Measurements from ENCODE around the gene THRSP. TPM values are rescaled to one million over a fixed set of nuclear protein-coding genes. Genes with fewer than 3 reads are reported as not detected.

THRSP gene
- total RNA-seq, 2 donors from 2014 or later, result not detected

DNA sequence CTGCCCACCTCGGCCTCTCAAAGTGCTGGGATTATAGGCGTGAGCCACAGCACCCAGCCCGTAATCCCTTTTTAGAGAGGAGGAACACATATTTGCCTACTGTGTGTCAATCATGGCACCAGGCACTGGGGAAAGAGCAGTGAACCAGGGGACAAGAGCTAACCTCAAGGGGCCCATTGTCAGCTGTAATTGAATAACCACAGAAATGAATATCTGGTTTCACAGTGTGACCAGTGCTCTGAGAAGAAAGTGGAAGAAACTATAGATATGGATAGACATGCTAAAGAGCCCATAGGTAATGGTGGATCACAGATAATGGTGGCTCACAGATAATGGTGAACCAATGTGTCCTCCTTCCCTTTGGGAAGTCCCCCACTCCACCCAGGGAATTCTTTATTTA is 32.0 kb upstream of the THRSP start:
- H3K36me3 ChIP-seq (ENCODE audit: control insufficient read depth, insufficient read depth, low read length), result no peaks in the 10 kb centered on the region
- Mint-ChIP-seq H3K27ac (no peak overlapping the region), H3K9me3 (no peaks in the 10 kb centered on the region), H3K36me3 (ENCODE audit: low read depth) (no peaks in the 10 kb centered on the region), H3K27me3 (ENCODE audit: insufficient read depth) (no peaks in the 10 kb centered on the region), H3K4me1 (peaks cover 6% of the 10 kb centered on the region), H3K4me3 (no peak overlapping the region)
- no peak overlapping the region for H3K9ac ChIP-seq (ENCODE audit: extremely low read depth, low read length, poor library complexity, severe bottlenecking)
- H3K9me3 ChIP-seq (ENCODE audit: control insufficient read depth, low read length), result no peaks in the 10 kb centered on the region
- no peak overlapping the region for H3K4me3 ChIP-seq (ENCODE audit: low read length)
- no peak overlapping the region for H3K27ac ChIP-seq (ENCODE audit: low read depth, low read length)
- TF ChIP-seq, protein P1, sequence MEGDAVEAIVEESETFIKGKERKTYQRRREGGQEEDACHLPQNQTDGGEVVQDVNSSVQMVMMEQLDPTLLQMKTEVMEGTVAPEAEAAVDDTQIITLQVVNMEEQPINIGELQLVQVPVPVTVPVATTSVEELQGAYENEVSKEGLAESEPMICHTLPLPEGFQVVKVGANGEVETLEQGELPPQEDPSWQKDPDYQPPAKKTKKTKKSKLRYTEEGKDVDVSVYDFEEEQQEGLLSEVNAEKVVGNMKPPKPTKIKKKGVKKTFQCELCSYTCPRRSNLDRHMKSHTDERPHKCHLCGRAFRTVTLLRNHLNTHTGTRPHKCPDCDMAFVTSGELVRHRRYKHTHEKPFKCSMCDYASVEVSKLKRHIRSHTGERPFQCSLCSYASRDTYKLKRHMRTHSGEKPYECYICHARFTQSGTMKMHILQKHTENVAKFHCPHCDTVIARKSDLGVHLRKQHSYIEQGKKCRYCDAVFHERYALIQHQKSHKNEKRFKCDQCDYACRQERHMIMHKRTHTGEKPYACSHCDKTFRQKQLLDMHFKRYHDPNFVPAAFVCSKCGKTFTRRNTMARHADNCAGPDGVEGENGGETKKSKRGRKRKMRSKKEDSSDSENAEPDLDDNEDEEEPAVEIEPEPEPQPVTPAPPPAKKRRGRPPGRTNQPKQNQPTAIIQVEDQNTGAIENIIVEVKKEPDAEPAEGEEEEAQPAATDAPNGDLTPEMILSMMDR (conservative IDR thresholded peaks at IDR 0.05), result no peak
- no peak for DNase-seq
- no peaks in the 10 kb centered on the region for H3K27me3 ChIP-seq (ENCODE audit: control insufficient read depth, insufficient read depth, low read length, poor library complexity, severe bottlenecking)
- H3K4me1 ChIP-seq (ENCODE audit: control insufficient read depth, insufficient read depth, low read length), result no peaks in the 10 kb centered on the region
- WGBS, 2 experiments (ENCODE audit: insufficient coverage in 1 of 2, insufficient read length in 1 of 2), result 96 to 97% methylated on average over 3 of the region's 3 CpGs

DNA sequence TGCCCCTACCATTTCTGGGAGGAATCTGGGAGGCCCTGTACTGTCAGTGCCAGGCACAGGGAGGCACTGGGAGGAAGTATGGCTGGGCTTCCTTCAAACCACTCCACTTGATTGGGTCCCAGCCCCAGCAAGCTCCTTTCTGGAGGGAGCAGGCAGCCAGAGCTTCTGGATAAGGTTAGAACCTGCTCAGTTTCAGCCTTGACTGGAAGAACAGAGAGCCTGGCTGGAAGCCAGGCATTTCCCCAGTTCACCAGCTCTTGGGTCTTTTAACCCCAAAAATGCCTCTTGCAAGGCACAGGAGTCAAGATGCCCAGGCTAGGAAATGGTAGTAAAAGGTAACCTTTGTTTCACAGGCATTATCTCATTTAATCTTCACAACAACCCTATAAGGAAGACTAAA is 31.6 kb upstream of the THRSP start:
- Histone ChIP-seq H3K27ac (ENCODE audit: low read depth, low read length) (no peak overlapping the region), H3K27me3 (ENCODE audit: control insufficient read depth, insufficient read depth, low read length, poor library complexity, severe bottlenecking) (no peaks in the 10 kb centered on the region), H3K4me1 (ENCODE audit: control insufficient read depth, insufficient read depth, low read length) (no peaks in the 10 kb centered on the region), H3K9ac (ENCODE audit: extremely low read depth, low read length, poor library complexity, severe bottlenecking) (no peak overlapping the region), H3K9me3 (ENCODE audit: control insufficient read depth, low read length) (no peaks in the 10 kb centered on the region), H3K4me3 (ENCODE audit: low read length) (no peak overlapping the region), H3K36me3 (ENCODE audit: control insufficient read depth, insufficient read depth, low read length) (no peaks in the 10 kb centered on the region)
- Mint-ChIP-seq H3K36me3 (ENCODE audit: low read depth) (no peaks in the 10 kb centered on the region), H3K4me3 (no peak overlapping the region), H3K27ac (no peak overlapping the region), H3K27me3 (ENCODE audit: insufficient read depth) (no peaks in the 10 kb centered on the region), H3K4me1 (peaks cover 6% of the 10 kb centered on the region), H3K9me3 (no peaks in the 10 kb centered on the region)
- DNase-seq, result no peak
- TF ChIP-seq, protein P1 (conservative IDR thresholded peaks at IDR 0.05), result no peak

DNA sequence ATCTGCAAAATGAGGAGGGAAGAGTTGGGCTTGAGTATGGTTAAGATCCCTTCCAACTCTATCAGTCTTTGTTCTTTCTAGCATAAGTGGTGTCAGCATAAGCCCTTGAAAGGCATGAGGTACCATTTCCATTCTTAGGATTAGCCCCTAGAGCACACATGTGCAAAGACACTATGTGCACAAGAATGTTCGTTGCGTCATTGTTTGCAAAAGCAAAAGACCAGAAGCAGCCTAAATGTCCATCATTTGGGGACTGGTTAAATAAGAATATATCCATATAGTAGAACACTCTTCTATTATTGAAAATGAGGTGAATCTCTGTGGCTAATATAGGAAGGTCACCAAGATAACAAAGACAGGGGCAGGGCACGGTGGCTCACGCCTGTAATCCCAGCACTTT is 30.6 kb upstream of the THRSP start:
- no peaks in the 10 kb centered on the region for H3K9me3 ChIP-seq (ENCODE audit: control insufficient read depth, low read length)
- Mint-ChIP-seq H3K27ac (no peak overlapping the region), H3K9me3 (no peaks in the 10 kb centered on the region), H3K4me1 (peaks cover 6% of the 10 kb centered on the region), H3K36me3 (ENCODE audit: low read depth) (no peaks in the 10 kb centered on the region), H3K27me3 (ENCODE audit: insufficient read depth) (no peaks in the 10 kb centered on the region), H3K4me3 (no peak overlapping the region)
- WGBS, 2 experiments (ENCODE audit: insufficient coverage in 1 of 2, insufficient read length in 1 of 2), result 63 to 81% methylated on average over 2 to 4 of the region's 4 CpGs
- no peaks in the 10 kb centered on the region for H3K36me3 ChIP-seq (ENCODE audit: control insufficient read depth, insufficient read depth, low read length)
- H3K4me3 ChIP-seq (ENCODE audit: low read length), result no peak overlapping the region
- no peaks in the 10 kb centered on the region for H3K4me1 ChIP-seq (ENCODE audit: control insufficient read depth, insufficient read depth, low read length)
- no peak overlapping the region for H3K27ac ChIP-seq (ENCODE audit: low read depth, low read length)
- no peak overlapping the region for H3K9ac ChIP-seq (ENCODE audit: extremely low read depth, low read length, poor library complexity, severe bottlenecking)
- TF ChIP-seq, protein P1 (conservative IDR thresholded peaks at IDR 0.05), result no peak
- no peaks in the 10 kb centered on the region for H3K27me3 ChIP-seq (ENCODE audit: control insufficient read depth, insufficient read depth, low read length, poor library complexity, severe bottlenecking)
- no peak for DNase-seq

Measured in endodermal cell (in vitro differentiated cells).